T-helper 17 cell (primary cell): ENCODE data around the gene ZNF396. TPM values are rescaled to one million over a fixed set of nuclear protein-coding genes. Genes with fewer than 3 reads are reported as not detected.

ENCODE experiments used
- ATAC-seq: fragments of 150-1000 bp; cut with Tn5 transposase; 2 replicates; pipeline ENCODE4 v1.10.0; 2021; ENCODE audit warnings: mild to moderate bottlenecking, moderate library complexity
- DNase-seq, 3 donors: peaks; one replicate each; pipeline versions ENCODE4 v3.0.0 to v3.0.0-alpha.2; 2020 to 2021
- H3K9me3 ChIP-seq: one replicate; pipeline ENCODE4 v1.7.0; 2013; ENCODE audit warnings: low read length, mild to moderate bottlenecking; ENCODE audit not compliant: control insufficient read depth, poor library complexity, severe bottlenecking
- H3K27ac Mint-ChIP-seq: one replicate; pipeline ENCODE4 v1.8.0; 2022; ENCODE audit warnings: mild to moderate bottlenecking, moderate library complexity, mixed read lengths
- H3K27me3 Mint-ChIP-seq: one replicate; pipeline ENCODE4 v1.8.0; 2022; ENCODE audit warnings: mixed read lengths
- H3K36me3 Mint-ChIP-seq: one replicate; pipeline ENCODE4 v1.8.0; 2022; ENCODE audit warnings: low read depth, mixed read lengths
- H3K4me1 Mint-ChIP-seq: one replicate; pipeline ENCODE4 v1.8.0; 2022; ENCODE audit warnings: mild to moderate bottlenecking, mixed read lengths
- H3K4me3 Mint-ChIP-seq: one replicate; pipeline ENCODE4 v1.8.0; 2022; ENCODE audit warnings: mild to moderate bottlenecking, moderate library complexity, mixed read lengths
- total RNA-seq, 4 donors: library from RNA in 2 of 4; stranded (reverse) in 2 of 4; gene quantifications; one replicate each; pipeline ENCODE4 v1.2.3 and lab custom pipeline; 2022 to 2026

Gene ZNF396
- total RNA-seq, 2 donors from 2014 or later: 0.26 to 0.30 TPM

GRCh38 chr18:35343936-35344735 is 33.0 kb downstream of the ZNF396 start, which contains the start of gene ZNF24:
Gene ZNF24 (minus strand): TSS chr18:35344420. CDS start chr18:35340650, 3,770 bp downstream.
- DNase-seq (peak; percentile 84 to 90 (median 85)), ATAC-seq (peak; percentile 88)
- Mint-ChIP-seq H3K4me1 (peaks cover 23% of the 10 kb centered on the region), H3K27me3 (no peaks in the 10 kb centered on the region), H3K4me3 (peak within 1 kb of the TSS; percentile 98), H3K36me3 (peaks cover 3% of the 10 kb centered on the region), H3K27ac (peak within 1 kb of the TSS; percentile 97)
- no peaks in the 10 kb centered on the region for H3K9me3 ChIP-seq

GRCh38 chr18:35343488-35343935 is 33.6 kb downstream of the ZNF396 start:
- H3K4me3 Mint-ChIP-seq: peak overlapping the region; percentile 98
- peaks cover 28% of the 10 kb centered on the region for H3K4me1 Mint-ChIP-seq
- DNase-seq: no peak
- H3K27ac Mint-ChIP-seq: peak overlapping the region; percentile 97
- no peaks in the 10 kb centered on the region for H3K27me3 Mint-ChIP-seq
- H3K36me3 Mint-ChIP-seq: peaks cover 4% of the 10 kb centered on the region
- ATAC-seq: no peak
- H3K9me3 ChIP-seq: no peaks in the 10 kb centered on the region

- DNase-seq (no peak), ATAC-seq (no peak)
- no peak overlapping the region for H3K4me3 Mint-ChIP-seq
- no peaks in the 10 kb centered on the region for H3K27me3 Mint-ChIP-seq
- H3K36me3 Mint-ChIP-seq: peaks cover 16% of the 10 kb centered on the region
- H3K4me1 Mint-ChIP-seq: peaks cover 23% of the 10 kb centered on the region
- H3K27ac Mint-ChIP-seq: peak overlapping the region; percentile 29
- no peaks in the 10 kb centered on the region for H3K9me3 ChIP-seq
These were observed 39.9 kb downstream of the ZNF396 start for GRCh38 chr18:35337286-35337685.

- DNase-seq: no peak
- Mint-ChIP-seq H3K4me1 (peaks cover 22% of the 10 kb centered on the region), H3K4me3 (no peak overlapping the region), H3K36me3 (peaks cover 16% of the 10 kb centered on the region), H3K27me3 (no peaks in the 10 kb centered on the region), H3K27ac (no peak overlapping the region)
- no peaks in the 10 kb centered on the region for H3K9me3 ChIP-seq
- ATAC-seq: no peak
These were observed 41.3 kb downstream of the ZNF396 start for GRCh38 chr18:35335866-35336265.

GRCh38 chr18:35334821-35335220 is 42.3 kb downstream of the ZNF396 start:
- Mint-ChIP-seq H3K36me3 (peaks cover 16% of the 10 kb centered on the region), H3K27ac (peak overlapping the region; percentile 24), H3K4me1 (peaks cover 22% of the 10 kb centered on the region), H3K27me3 (no peaks in the 10 kb centered on the region), H3K4me3 (no peak overlapping the region)
- DNase-seq (no peak), ATAC-seq (no peak)
- no peaks in the 10 kb centered on the region for H3K9me3 ChIP-seq

GRCh38 chr18:35334212-35334611 is 42.9 kb downstream of the ZNF396 start:
- no peaks in the 10 kb centered on the region for H3K27me3 Mint-ChIP-seq
- DNase-seq (no peak), ATAC-seq (no peak)
- peaks cover 19% of the 10 kb centered on the region for H3K4me1 Mint-ChIP-seq
- peaks cover 14% of the 10 kb centered on the region for H3K36me3 Mint-ChIP-seq
- no peak overlapping the region for H3K4me3 Mint-ChIP-seq
- H3K9me3 ChIP-seq: no peaks in the 10 kb centered on the region
- H3K27ac Mint-ChIP-seq: peak overlapping the region; percentile 24

- H3K36me3 Mint-ChIP-seq: peaks cover 12% of the 10 kb centered on the region
- no peak overlapping the region for H3K27ac Mint-ChIP-seq
- peaks cover 9% of the 10 kb centered on the region for H3K4me1 Mint-ChIP-seq
- H3K9me3 ChIP-seq: no peaks in the 10 kb centered on the region
- DNase-seq (no peak), ATAC-seq (no peak)
- H3K27me3 Mint-ChIP-seq: no peaks in the 10 kb centered on the region
- H3K4me3 Mint-ChIP-seq: no peak overlapping the region
These were observed 45.6 kb downstream of the ZNF396 start for GRCh38 chr18:35331367-35332087.

- H3K36me3 Mint-ChIP-seq: peaks cover 9% of the 10 kb centered on the region
- peaks cover 4% of the 10 kb centered on the region for H3K4me1 Mint-ChIP-seq
- no peaks in the 10 kb centered on the region for H3K9me3 ChIP-seq
- DNase-seq (no peak), ATAC-seq (no peak)
- no peaks in the 10 kb centered on the region for H3K27me3 Mint-ChIP-seq
- H3K4me3 Mint-ChIP-seq: no peak overlapping the region
- no peak overlapping the region for H3K27ac Mint-ChIP-seq
These were observed 48.3 kb downstream of the ZNF396 start for GRCh38 chr18:35328868-35329267.

- Mint-ChIP-seq H3K4me3 (no peak overlapping the region), H3K27me3 (no peaks in the 10 kb centered on the region)
- ATAC-seq: no peak
These were observed 50.3 kb downstream of the ZNF396 start for GRCh38 chr18:35326695-35327387.

GRCh38 chr18:35324926-35325655 is 52.0 kb downstream of the ZNF396 start:
- Mint-ChIP-seq H3K36me3 (peaks cover 5% of the 10 kb centered on the region), H3K4me3 (no peak overlapping the region), H3K27me3 (no peaks in the 10 kb centered on the region), H3K27ac (no peak overlapping the region), H3K4me1 (no peaks in the 10 kb centered on the region)
- no peaks in the 10 kb centered on the region for H3K9me3 ChIP-seq
- DNase-seq: no peak
- ATAC-seq: no peak

More at GRCh38 chr18:35326695-35327387, 50.3 kb downstream of the ZNF396 start:
- no peak for DNase-seq
- no peaks in the 10 kb centered on the region for H3K9me3 ChIP-seq
- peaks cover 5% of the 10 kb centered on the region for H3K36me3 Mint-ChIP-seq
- H3K27ac Mint-ChIP-seq: no peak overlapping the region
- H3K4me1 Mint-ChIP-seq: no peaks in the 10 kb centered on the region

GRCh38 chr18:35322486-35323458 is 54.4 kb downstream of the ZNF396 start:
- Mint-ChIP-seq H3K27ac (no peak overlapping the region), H3K4me3 (no peak overlapping the region), H3K4me1 (no peaks in the 10 kb centered on the region), H3K36me3 (peaks cover 5% of the 10 kb centered on the region), H3K27me3 (no peaks in the 10 kb centered on the region)
- no peak for DNase-seq
- no peaks in the 10 kb centered on the region for H3K9me3 ChIP-seq
- no peak for ATAC-seq
